Omental fat pad (tissue), 4 donors: ENCODE measurements around the gene TSPAN14. TPM values are rescaled to one million over a fixed set of nuclear protein-coding genes. Genes with fewer than 3 reads are reported as not detected.

Experiments used
- ATAC-seq: fragments of 150-250 bp; one replicate; pipeline ENCODE4 v1.9.1; 2016; ENCODE audit warnings: mild to moderate bottlenecking, moderate library complexity; ENCODE audit not compliant: low FRiP score
- DNase-seq: peaks from one replicate; pipeline ENCODE4 v3.0.0-alpha.2; 2019; ENCODE audit warnings: low spot score
- CTCF ChIP-seq, 3 donors: fragments of 450-650 bp; IDR thresholded peaks; one replicate each; pipeline ENCODE4 v1.5.1; 2016 to 2017; ENCODE audit warnings: antibody characterized with exemption in 3 of 3, mild to moderate bottlenecking in 3 of 3, moderate library complexity in 2 of 3
- total RNA-seq, 4 donors: library from RNA; depleted of rRNA; stranded (reverse); fragments of >200 nt; gene quantifications; one replicate each; pipeline ENCODE4 v1.1.0, GENCODE V29; 2016

Gene TSPAN14
- total RNA-seq = 100 to 1,000 TPM in 2 of 4 donors, 10 to 100 TPM in 2; 42.4 to 114 (median 91.6) TPM

DNA sequence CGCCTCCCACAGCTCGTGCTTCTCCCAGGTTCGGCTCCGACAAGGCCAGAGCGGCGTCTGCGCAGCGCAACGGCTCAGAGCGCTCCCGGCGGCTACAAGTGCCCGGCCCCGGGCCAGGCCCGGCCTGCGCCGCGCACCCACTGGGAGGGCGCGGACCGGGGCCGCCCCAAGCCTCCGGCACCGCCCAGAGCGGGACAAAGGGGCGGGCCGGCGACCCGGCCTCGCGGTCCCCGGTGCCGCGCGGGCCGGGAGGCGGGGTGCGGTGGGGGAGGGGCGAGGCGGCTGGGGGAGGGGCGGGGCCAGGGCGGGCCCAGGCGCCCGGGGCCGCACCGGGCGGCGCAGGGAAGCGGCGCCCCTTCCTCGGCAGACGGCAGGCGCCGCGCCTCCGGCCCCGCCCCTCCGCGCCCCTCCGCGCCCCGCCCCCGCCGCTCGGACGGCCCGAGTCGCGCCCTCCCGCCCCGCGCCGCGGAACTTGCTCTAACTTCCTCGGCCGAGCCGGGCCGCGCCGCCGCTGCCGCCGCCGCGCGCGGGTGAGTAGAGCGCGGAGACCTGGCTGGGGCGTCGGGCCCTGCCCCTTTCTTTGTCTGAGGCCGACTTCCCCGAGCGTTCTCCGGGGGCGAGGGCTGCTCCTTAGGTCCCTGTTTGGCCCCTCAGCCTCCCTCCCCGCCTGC is at the start of gene TSPAN14:
Gene TSPAN14 (plus strand): TSS at position 469 of the 671 bp plus-strand sequence. CDS start 34,924 bp downstream, outside the sequence.
- DNase-seq (no peak), ATAC-seq (peak; percentile 91)
- no peak for TF ChIP-seq CTCF (IDR thresholded peaks at IDR 0.05)

DNA sequence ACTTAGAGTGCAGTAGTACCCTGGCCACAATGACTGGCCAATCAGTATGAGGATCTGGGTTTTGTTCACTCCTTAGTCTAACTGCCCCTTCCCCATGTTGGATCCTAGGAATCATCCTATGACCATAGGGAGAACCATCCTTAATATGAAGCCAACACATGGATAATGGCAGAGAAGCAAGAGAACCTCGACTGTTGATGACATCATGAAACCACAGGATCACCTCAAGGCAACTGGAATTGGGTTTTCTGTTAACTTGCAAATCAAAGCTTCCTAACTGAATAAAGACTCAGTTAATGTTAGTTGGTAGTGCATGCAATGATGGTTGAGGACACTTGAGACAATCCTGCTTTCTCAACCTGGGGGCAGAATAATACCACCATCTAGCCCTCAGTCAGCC is 49.1 kb upstream of the TSPAN14 start:
- no peak for TF ChIP-seq CTCF (IDR thresholded peaks at IDR 0.05)
- ATAC-seq (no peak), DNase-seq (no peak)

DNA sequence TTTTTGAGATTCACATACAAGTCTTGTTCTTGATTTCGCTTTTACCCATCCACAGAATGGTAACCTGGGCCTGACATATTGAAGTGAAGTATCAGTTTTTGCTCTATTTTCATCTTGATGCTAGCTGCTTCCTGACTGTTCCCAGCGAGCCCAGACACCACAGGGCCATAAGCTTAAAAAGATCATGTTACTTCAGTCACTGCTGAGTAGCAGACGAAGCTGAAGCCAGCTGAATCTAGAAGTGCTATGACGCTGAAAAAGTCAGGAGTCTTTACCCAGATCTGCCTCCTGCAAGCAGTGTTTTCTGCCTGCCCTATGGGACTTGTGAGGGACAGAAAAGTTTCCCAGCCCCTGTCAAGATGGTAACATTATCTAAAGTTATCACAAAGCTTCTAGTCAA is 48.5 kb upstream of the TSPAN14 start:
- no peak for DNase-seq
- no peak for TF ChIP-seq CTCF (IDR thresholded peaks at IDR 0.05)
- no peak for ATAC-seq

DNA sequence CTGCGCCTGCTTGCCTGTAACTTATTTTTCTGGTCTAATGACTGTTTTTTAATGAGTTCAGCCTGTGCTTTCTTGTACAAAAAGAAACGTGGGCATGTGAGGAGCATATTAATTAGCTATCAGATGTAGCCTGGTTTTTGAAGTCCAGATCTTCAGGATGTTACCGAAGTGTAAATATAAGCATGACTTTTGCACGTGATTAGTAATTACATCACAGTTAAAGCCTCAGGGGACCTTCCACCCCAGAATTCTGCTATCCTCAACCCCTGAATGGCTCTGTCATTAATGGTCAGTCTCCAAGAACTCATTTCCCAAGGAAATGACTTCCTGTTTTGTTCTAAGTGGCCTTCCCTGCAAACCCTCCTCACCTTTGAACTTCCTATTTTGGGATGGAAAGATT is 47.9 kb upstream of the TSPAN14 start:
- ATAC-seq (no peak), DNase-seq (no peak)
- no peak for TF ChIP-seq CTCF (IDR thresholded peaks at IDR 0.05)

GRCh38 chr10:80407812-80408241 is 46.3 kb upstream of the TSPAN14 start:
- TF ChIP-seq CTCF (IDR thresholded peaks at IDR 0.05) = no peak
- DNase-seq (no peak), ATAC-seq (peak; percentile 65)

DNA sequence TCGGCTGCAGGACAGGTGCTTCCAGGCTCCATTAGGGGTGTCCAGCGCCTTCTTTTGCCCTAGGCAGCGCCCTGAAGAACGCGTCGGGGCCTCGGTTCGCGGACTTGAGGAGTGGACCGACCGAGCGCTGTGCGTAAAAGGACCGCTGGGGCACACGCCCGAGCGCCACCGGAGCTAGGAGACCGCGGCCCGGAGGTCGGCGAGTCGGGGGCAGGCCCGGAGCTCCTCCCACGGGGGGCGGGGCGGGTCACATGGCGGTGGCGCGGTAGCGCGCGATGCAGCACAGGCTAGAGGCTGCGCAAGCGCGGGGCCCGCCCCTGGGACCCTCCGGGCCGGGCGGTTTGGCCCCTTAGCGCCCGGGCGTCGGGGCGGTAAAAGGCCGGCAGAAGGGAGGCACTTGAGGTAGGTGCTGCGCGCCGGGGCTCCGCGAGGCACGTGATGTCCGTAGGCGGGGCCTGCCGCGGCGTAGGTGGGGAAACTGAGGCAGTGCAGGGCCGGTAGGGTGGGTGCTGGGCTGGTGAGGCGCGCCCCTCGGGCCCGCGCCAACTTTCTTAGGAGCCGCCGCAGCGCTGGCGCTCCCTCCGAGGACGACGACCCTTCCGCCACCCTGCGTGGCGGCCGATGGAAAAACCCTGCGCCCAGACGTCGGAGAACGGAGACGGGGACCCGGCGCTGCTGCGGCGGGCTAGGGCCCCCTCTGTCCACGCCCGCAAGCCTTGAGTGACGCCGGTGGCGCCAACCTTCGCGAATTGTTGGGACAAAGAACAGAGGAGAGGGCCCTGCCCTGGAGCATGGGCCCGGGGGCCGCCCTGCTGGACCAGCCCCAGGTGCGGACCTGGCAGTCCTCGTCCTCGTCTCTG is 45.6 kb upstream of the TSPAN14 start, which contains the start of gene PRXL2A:
Gene PRXL2A (plus strand): TSS at position 310 of the 860 bp plus-strand sequence. CDS start 11,917 bp downstream, outside the sequence.
- DNase-seq (peak; percentile 57), ATAC-seq (peak; percentile 85)
- TF ChIP-seq CTCF (IDR thresholded peaks at IDR 0.05) = peak in 1 of 3 donors; percentile 0
